KMS-11 (cell line): ENCODE measurements around the gene KCNC1.

ENCODE experiments used
- H2AFZ ChIP-seq: fragments of 200-600 bp; sonication (generic); 2 replicates; pipeline ENCODE4 v1.6.1; 2016; ENCODE audit warnings: antibody characterized with exemption, mixed run types, low read depth
- H3K27ac ChIP-seq: fragments of 200-600 bp; sonication (generic); 2 replicates; pipeline ENCODE4 v1.6.1; 2016; ENCODE audit warnings: mild to moderate bottlenecking, mixed run types
- H3K27me3 ChIP-seq: fragments of 200-600 bp; sonication (generic); 2 replicates; pipeline ENCODE4 v1.6.1; 2017; ENCODE audit warnings: mild to moderate bottlenecking, low read depth, mixed run types, moderate library complexity; ENCODE audit not compliant: insufficient read depth
- H3K36me3 ChIP-seq: fragments of 200-600 bp; sonication (generic); 2 replicates; pipeline ENCODE4 v1.6.1; 2017; ENCODE audit warnings: mild to moderate bottlenecking, mixed run types; ENCODE audit not compliant: insufficient read depth
- H3K4me1 ChIP-seq: fragments of 200-600 bp; sonication (generic); 2 replicates; pipeline ENCODE4 v1.6.1; 2016; ENCODE audit warnings: mild to moderate bottlenecking, low read depth, mixed run types; ENCODE audit not compliant: poor library complexity, severe bottlenecking
- H3K4me2 ChIP-seq: fragments of 200-600 bp; sonication (generic); 2 replicates; pipeline ENCODE4 v1.7.0; 2016; ENCODE audit warnings: mild to moderate bottlenecking, mixed run types
- H3K4me3 ChIP-seq: fragments of 200-600 bp; sonication (generic); IDR thresholded peaks from 2 replicates; pipeline ENCODE4 v1.6.1; 2017; ENCODE audit warnings: low read depth, low read length, mixed read lengths; ENCODE audit not compliant: insufficient read depth
- H3K79me2 ChIP-seq: fragments of 200-600 bp; sonication (generic); 2 replicates; pipeline ENCODE4 v1.6.1; 2016; ENCODE audit warnings: low read depth, mixed run types; ENCODE audit not compliant: insufficient read depth
- H3K9ac ChIP-seq: fragments of 200-600 bp; sonication (generic); 2 replicates; pipeline ENCODE4 v1.6.1; 2016; ENCODE audit warnings: mild to moderate bottlenecking, mixed run types
- H4K20me1 ChIP-seq: fragments of 200-600 bp; sonication (generic); 2 replicates; pipeline ENCODE4 v1.6.1; 2016; ENCODE audit warnings: mild to moderate bottlenecking, mixed run types; ENCODE audit not compliant: insufficient read depth
- TF ChIP-seq, protein P1 (sequence below): fragments of 200-600 bp; sonication (generic); conservative IDR thresholded peaks from 2 replicates; pipeline ENCODE4 v1.6.1; 2017; ENCODE audit warnings: low read depth, mild to moderate bottlenecking, antibody characterized with exemption, low read length, moderate library complexity, mixed read lengths

KCNC1 gene

DNA sequence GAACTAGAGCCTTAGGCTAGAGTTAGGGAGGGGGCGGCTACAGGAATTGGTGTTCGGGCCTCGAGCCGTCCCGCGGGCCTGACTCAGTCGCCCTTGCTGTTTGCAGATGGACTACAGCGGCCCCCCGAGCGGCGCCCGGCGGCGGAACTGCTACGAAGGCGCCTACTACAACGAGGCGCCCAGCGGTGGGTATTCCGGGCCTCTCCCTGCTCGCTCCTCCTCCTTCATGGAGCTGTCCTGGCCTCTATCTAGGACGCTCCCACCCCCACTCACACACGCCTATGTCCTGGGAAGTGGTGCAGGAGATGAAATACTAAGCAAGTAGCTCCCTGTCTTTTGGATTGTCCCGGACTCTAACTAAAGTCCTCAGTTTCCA, 13.8 kb upstream of the KCNC1 start:
- Histone ChIP-seq H3K4me3 (no peak overlapping the region), H3K27ac (no peak overlapping the region), H3K36me3 (no peaks in the 10 kb centered on the region), H3K79me2 (no peaks in the 10 kb centered on the region), H3K4me2 (no peak overlapping the region), H3K4me1 (no peaks in the 10 kb centered on the region), H3K27me3 (no peaks in the 10 kb centered on the region), H3K9ac (no peak overlapping the region), H4K20me1 (no peaks in the 10 kb centered on the region), H2AFZ (no peak overlapping the region)
- TF ChIP-seq, protein P1, sequence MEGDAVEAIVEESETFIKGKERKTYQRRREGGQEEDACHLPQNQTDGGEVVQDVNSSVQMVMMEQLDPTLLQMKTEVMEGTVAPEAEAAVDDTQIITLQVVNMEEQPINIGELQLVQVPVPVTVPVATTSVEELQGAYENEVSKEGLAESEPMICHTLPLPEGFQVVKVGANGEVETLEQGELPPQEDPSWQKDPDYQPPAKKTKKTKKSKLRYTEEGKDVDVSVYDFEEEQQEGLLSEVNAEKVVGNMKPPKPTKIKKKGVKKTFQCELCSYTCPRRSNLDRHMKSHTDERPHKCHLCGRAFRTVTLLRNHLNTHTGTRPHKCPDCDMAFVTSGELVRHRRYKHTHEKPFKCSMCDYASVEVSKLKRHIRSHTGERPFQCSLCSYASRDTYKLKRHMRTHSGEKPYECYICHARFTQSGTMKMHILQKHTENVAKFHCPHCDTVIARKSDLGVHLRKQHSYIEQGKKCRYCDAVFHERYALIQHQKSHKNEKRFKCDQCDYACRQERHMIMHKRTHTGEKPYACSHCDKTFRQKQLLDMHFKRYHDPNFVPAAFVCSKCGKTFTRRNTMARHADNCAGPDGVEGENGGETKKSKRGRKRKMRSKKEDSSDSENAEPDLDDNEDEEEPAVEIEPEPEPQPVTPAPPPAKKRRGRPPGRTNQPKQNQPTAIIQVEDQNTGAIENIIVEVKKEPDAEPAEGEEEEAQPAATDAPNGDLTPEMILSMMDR, result no peak

DNA sequence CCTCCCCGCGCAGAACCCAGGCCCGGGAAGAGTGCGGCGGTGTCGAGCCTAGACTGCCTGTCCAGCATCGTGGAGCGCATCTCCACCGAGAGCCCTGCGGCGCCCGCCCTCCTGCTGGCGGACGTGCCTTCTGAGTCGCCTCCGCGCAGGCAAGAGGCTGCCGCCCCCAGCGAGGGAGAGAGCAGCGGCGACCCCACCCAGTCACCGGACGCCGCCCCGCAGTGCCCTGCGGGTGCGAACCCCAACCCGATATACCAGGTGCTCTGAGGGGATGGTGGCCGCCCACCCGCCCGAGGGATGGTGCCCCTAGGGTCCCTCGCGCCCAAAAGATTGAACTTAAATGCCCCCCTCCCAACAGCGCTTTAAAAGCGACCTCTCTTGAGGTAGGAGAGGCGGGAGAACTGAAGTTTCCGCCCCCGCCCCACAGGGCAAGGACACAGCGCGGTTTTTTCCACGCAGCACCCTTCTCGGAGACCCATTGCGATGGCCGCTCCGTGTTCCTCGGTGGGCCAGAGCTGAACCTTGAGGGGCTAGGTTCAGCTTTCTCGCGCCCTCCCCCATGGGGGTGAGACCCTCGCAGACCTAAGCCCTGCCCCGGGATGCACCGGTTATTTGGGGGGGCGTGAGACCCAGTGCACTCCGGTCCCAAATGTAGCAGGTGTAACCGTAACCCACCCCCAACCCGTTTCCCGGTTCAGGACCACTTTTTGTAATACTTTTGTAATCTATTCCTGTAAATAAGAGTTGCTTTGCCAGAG, 13.2 kb upstream of the KCNC1 start:
- H3K4me2 ChIP-seq, result no peak overlapping the region
- H3K79me2 ChIP-seq, result no peaks in the 10 kb centered on the region
- H3K36me3 ChIP-seq, result no peaks in the 10 kb centered on the region
- no peaks in the 10 kb centered on the region for H3K27me3 ChIP-seq
- H3K27ac ChIP-seq, result no peak overlapping the region
- H3K4me1 ChIP-seq, result no peaks in the 10 kb centered on the region
- no peak overlapping the region for H2AFZ ChIP-seq
- TF ChIP-seq, protein P1, result no peak
- H4K20me1 ChIP-seq, result no peaks in the 10 kb centered on the region
- no peak overlapping the region for H3K4me3 ChIP-seq
- no peak overlapping the region for H3K9ac ChIP-seq

DNA sequence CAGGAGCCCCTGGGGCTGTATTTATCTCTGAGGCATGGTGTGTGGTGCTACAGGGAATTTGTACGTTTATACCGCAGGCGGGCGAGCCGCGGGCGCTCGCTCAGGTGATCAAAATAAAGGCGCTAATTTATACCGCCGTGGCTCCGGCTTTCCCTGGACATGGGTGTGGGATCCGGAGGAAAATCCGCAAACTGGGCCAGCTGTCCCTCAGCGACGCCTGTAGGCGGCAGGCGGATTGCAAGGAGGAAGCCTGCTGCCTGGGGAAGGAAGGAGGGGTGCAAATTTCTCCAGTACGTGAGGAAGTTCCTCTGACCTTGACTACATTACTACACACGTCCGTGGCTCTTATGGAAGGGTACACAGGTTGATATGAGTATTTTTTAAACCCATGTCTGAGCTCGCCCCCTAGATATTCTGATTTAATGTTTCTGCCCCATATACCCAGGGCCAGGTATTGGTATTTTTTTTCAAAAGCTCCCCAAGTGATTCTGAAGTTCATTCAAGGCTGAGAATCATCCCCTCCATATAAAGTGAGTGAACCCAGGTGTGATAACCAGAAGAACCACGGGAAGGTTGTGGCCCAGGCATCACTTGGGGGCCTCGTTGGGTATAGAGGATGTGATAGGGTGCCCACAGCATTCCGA, 12.5 kb upstream of the KCNC1 start:
- H3K4me2 ChIP-seq, result no peak overlapping the region
- no peaks in the 10 kb centered on the region for H3K27me3 ChIP-seq

DNA sequence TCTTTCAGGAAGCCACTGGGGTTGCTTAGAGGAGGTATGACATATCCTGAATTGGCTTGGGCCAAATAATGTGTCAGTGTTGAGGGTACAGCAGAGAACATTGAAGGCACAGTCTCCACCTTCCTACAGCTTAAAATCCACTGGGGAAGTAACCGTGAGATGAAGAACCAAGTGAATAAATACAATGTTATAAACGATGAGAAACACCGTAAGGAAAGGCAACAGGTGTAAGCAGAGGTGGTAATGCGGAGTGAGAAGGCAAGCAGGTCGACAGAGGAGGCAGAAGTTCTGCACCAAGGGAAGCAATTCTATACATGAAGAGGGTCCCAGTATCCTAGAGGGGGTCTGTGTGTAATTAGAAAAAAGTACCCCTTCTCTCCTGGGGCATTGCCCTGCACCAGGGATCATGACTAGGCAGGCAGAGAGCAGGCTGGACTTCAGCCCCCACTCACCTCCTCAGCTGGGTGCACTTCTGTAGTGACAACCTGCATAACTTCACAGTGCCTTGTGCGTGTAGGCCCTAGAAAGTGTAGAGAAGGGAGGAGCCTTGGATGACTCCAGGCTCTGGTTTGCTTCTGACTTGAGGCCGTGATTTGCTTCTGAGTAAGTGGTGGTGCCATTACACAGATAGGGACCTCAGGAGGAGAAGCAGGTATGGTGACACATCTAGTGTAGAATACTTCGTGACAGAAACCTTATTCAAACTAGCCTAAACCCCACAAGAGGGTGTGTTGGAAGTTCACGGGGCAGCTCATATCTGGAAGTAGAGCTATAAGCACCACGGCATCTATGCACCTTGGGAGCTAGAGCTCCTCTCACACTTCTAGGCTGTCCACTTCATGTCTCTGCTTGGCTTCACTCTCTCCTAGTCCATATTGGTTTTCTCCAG, 10.3 kb upstream of the KCNC1 start:
- no peaks in the 10 kb centered on the region for H3K36me3 ChIP-seq
- no peak overlapping the region for H3K4me2 ChIP-seq
- no peak overlapping the region for H3K27ac ChIP-seq
- no peaks in the 10 kb centered on the region for H3K4me1 ChIP-seq
- H3K9ac ChIP-seq, result no peak overlapping the region
- H3K4me3 ChIP-seq, result no peak overlapping the region
- H4K20me1 ChIP-seq, result no peaks in the 10 kb centered on the region
- H3K79me2 ChIP-seq, result no peaks in the 10 kb centered on the region
- no peaks in the 10 kb centered on the region for H3K27me3 ChIP-seq
- H2AFZ ChIP-seq, result no peak overlapping the region
- TF ChIP-seq, protein P1, result no peak

More for the DNA sequence above, 12.5 kb upstream of the KCNC1 start:
- TF ChIP-seq, protein P1, result no peak
- Histone ChIP-seq H3K4me3 (no peak overlapping the region), H3K27ac (no peak overlapping the region), H2AFZ (no peak overlapping the region), H3K9ac (no peak overlapping the region), H3K36me3 (no peaks in the 10 kb centered on the region), H3K4me1 (no peaks in the 10 kb centered on the region), H4K20me1 (no peaks in the 10 kb centered on the region), H3K79me2 (no peaks in the 10 kb centered on the region)
